Measurements from ENCODE around the gene SLC2A13. TPM values are rescaled to one million over a fixed set of nuclear protein-coding genes. Genes with fewer than 3 reads are reported as not detected.
"Not testable (repeated sequence)": the region's sequence is repeated elsewhere in the genome, so short reads cannot be mapped to it uniquely, and the experiment has no call there.

SLC2A13 gene
- total RNA-seq, 4 donors from 2014 or later = 20.5 to 35.1 (median 21.9) TPM

DNA sequence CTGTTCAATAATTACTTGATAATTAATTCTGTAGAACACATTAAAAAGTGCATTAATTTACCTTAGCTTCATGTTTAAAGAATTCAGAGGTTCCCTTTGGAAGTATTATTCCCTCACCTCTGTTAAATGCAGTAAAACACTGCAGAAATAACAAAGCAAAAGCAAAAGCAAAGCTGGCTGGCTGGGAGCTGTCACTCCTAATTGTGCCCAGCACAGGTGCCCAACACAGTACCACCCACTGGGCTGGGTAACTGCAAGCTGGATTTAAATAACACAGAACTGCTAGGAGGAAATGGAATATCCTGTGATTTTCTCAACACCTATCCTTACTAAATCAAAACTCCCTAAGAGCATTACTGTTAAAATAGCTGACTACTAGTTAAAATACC is 72.6 kb downstream of the SLC2A13 start:
- no peak for DNase-seq (ENCODE audit: low spot score in 2 of 2)
- H3K27me3 ChIP-seq = no peaks in the 10 kb centered on the region
- peaks cover 0 to 17% (median 0%) of the 10 kb centered on the region in 4 donors for H3K4me1 ChIP-seq
- H3K27ac ChIP-seq = no peak overlapping the region
- no peak overlapping the region for H3K4me3 ChIP-seq
- H3K36me3 ChIP-seq = no peaks in the 10 kb centered on the region
- TF ChIP-seq POLR2A (IDR thresholded peaks at IDR 0.05) (no peak), EP300 (IDR thresholded peaks at IDR 0.05) (no peak)
- TF ChIP-seq, protein P1, sequence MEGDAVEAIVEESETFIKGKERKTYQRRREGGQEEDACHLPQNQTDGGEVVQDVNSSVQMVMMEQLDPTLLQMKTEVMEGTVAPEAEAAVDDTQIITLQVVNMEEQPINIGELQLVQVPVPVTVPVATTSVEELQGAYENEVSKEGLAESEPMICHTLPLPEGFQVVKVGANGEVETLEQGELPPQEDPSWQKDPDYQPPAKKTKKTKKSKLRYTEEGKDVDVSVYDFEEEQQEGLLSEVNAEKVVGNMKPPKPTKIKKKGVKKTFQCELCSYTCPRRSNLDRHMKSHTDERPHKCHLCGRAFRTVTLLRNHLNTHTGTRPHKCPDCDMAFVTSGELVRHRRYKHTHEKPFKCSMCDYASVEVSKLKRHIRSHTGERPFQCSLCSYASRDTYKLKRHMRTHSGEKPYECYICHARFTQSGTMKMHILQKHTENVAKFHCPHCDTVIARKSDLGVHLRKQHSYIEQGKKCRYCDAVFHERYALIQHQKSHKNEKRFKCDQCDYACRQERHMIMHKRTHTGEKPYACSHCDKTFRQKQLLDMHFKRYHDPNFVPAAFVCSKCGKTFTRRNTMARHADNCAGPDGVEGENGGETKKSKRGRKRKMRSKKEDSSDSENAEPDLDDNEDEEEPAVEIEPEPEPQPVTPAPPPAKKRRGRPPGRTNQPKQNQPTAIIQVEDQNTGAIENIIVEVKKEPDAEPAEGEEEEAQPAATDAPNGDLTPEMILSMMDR (IDR thresholded peaks at IDR 0.05) = no peak
- H3K9me3 ChIP-seq = no peaks in the 10 kb centered on the region

DNA sequence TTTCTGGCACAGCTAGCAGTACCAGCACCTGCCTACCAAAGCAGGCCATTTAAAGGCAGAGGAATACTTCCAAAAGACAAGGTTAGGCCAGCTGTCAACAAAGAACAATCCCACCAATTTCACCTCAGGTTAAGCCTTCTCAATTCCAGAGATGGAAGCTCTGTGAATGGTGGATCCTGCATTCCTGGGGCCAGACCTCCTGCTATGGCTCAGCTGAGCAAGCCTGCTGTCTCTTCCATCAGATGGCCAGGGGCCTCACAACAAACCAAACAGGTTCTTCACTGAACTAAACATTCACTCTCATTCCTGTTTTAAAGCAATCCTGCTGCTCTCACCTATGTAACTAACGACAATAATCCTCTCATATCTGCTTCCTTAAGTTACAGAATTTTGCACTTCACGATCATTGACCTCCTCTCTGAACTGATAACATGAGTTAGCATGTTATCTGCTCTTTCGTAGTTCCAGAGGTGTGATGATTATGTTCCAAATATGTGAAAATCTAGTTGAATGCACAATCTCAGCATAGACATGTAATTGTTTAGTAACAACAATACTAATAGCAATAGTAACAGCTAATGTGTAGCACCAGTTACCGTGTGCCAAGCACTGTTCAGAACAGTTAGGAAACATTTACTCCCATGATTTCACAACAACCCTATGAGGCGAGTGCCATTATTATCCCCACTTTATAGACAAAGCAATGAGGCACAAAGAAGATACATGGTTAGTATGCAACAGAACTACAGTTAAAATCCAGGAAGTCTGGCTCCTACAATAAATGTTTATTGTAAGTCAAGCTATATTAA is 73.2 kb downstream of the SLC2A13 start:
- WGBS, 2 donors = 92 to 93% methylated on average over 5 of the region's 5 CpGs
- DNase-seq (ENCODE audit: low spot score in 2 of 2) = no peak
- H3K27me3 ChIP-seq = no peaks in the 10 kb centered on the region
- TF ChIP-seq EP300 (IDR thresholded peaks at IDR 0.05) = no peak
- TF ChIP-seq POLR2A (IDR thresholded peaks at IDR 0.05) = no peak
- TF ChIP-seq, protein P1 (IDR thresholded peaks at IDR 0.05) = no peak
- H3K27ac ChIP-seq = peak overlapping the region in 1 of 4 donors; percentile 38
- no peaks in the 10 kb centered on the region for H3K36me3 ChIP-seq
- no peak overlapping the region for H3K4me3 ChIP-seq
- peaks cover 0 to 17% (median 0%) of the 10 kb centered on the region in 4 donors for H3K4me1 ChIP-seq
- H3K9me3 ChIP-seq = no peaks in the 10 kb centered on the region

DNA sequence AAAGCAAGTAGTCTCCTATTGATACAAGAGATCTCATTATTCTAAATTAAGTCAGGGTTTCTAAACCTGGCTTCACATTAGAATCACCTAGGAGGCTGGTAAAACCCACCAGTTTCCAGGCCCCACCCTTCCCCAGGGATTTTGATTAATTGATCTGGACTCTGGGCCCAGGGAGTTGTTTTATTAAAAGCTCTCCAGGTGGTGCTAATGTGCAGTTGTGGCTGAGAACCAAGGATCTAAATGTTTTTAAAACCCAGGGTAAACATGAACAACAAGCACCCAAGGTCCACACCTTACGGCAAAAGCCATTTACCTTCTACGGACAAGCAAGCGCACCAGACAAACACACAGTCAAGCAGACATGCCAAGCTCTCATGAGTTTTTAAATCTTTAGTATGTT is 73.9 kb downstream of the SLC2A13 start:
- H3K27ac ChIP-seq = peak overlapping the region in 1 of 4 donors; percentile 38
- no peaks in the 10 kb centered on the region for H3K36me3 ChIP-seq
- no peak for DNase-seq (ENCODE audit: low spot score in 2 of 2)
- 86 to 90% methylated on average over 3 of the region's 3 CpGs for WGBS, 2 donors
- TF ChIP-seq POLR2A (IDR thresholded peaks at IDR 0.05) (no peak), EP300 (IDR thresholded peaks at IDR 0.05) (no peak)
- TF ChIP-seq, protein P1 (IDR thresholded peaks at IDR 0.05) = no peak
- H3K4me1 ChIP-seq = peaks cover 0 to 17% (median 0%) of the 10 kb centered on the region in 4 donors
- H3K4me3 ChIP-seq = no peak overlapping the region
- H3K9me3 ChIP-seq = no peaks in the 10 kb centered on the region
- no peaks in the 10 kb centered on the region for H3K27me3 ChIP-seq

DNA sequence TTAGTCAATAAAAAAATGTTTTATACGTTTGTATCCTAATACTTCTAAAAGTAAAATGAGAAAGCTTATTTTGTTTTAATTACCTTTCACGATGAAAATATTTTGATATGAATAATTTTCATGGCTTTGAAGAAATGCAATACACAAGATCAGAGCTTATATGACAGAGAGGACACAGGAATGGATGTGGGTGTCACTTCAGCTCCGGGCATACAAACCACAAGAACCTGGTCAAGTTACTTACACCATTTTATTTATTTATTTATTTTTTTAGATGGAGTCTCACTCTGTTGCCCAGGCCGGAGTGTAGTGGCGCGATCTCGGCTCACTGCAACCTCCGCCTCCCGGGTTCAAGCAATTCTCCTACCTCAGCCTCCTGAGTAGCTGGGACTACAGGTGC is 74.9 kb downstream of the SLC2A13 start:
- 86 to 95% methylated on average over 9 of the region's 9 CpGs for WGBS, 2 donors
- H3K4me3 ChIP-seq; H3K27me3 ChIP-seq; H3K27ac ChIP-seq; H3K9me3 ChIP-seq; DNase-seq (ENCODE audit: low spot score in 2 of 2); H3K36me3 ChIP-seq: not testable (repeated sequence)
- peaks cover 0 to 17% (median 0%) of the 10 kb centered on the region in 4 donors for H3K4me1 ChIP-seq

DNA sequence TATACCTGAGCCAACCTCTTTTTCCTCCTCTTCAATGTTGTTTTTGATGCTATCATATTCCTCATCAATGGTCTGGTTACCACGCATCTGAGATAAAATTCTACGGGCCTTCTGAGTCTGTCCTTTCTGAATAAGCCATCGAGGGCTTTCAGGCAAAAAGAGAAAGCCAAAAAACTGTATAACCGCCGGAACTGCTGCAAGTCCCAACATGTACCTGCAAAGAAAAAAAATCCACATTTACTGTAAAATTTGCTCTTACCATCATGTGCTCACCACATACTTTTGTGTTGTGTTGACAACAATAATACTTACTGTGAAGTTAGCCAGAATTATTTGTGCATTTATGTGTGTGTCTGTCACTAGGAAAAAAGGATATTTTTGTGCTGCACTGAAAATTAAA is 77.6 kb downstream of the SLC2A13 start:
- Histone ChIP-seq H3K36me3 (no peaks in the 10 kb centered on the region), H3K4me1 (peaks cover 0 to 8% (median 0%) of the 10 kb centered on the region in 4 donors), H3K9me3 (no peaks in the 10 kb centered on the region), H3K27me3 (no peaks in the 10 kb centered on the region), H3K27ac (no peak overlapping the region), H3K4me3 (no peak overlapping the region)
- WGBS, 2 donors = 96 to 97% methylated on average over 5 of the region's 5 CpGs
- TF ChIP-seq EP300 (IDR thresholded peaks at IDR 0.05) (no peak), POLR2A (IDR thresholded peaks at IDR 0.05) (no peak)
- TF ChIP-seq, protein P1 (IDR thresholded peaks at IDR 0.05) = no peak
- DNase-seq (ENCODE audit: low spot score in 2 of 2) = no peak

All from tibial nerve (tissue), 4 donors.